ENCODE data around the gene MECP2.

DNA sequence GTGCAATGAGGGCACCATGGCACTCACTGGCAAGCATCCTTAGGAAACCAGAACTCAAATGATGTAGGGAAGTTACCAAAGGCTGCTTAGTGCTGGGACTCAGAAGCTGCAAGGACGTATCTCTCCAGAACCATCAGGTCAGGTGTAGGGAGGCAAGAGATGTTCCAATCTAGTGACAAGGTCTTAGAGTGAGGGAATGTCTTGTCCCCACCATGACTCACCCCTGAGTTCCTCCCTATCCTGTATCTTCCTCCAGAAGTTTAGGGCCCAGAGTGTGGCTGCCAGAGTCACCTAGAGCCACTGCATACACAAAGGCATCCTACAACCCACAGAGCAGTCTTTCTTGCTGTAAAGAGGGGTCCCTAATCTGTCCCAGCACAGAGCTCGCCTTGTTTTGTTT, 63.7 kb downstream of the MECP2 start:
- TF ChIP-seq POLR2A (IDR thresholded peaks at IDR 0.05): no peak
- TF ChIP-seq, protein P1, sequence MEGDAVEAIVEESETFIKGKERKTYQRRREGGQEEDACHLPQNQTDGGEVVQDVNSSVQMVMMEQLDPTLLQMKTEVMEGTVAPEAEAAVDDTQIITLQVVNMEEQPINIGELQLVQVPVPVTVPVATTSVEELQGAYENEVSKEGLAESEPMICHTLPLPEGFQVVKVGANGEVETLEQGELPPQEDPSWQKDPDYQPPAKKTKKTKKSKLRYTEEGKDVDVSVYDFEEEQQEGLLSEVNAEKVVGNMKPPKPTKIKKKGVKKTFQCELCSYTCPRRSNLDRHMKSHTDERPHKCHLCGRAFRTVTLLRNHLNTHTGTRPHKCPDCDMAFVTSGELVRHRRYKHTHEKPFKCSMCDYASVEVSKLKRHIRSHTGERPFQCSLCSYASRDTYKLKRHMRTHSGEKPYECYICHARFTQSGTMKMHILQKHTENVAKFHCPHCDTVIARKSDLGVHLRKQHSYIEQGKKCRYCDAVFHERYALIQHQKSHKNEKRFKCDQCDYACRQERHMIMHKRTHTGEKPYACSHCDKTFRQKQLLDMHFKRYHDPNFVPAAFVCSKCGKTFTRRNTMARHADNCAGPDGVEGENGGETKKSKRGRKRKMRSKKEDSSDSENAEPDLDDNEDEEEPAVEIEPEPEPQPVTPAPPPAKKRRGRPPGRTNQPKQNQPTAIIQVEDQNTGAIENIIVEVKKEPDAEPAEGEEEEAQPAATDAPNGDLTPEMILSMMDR (IDR thresholded peaks at IDR 0.05): no peak
- TF ChIP-seq EP300 (IDR thresholded peaks at IDR 0.05): no peak
- TF ChIP-seq POLR2AphosphoS5 (IDR thresholded peaks at IDR 0.05): no peak
